HCT116 (cell line): Measurements from ENCODE around the gene FES. TPM values are rescaled to one million over a fixed set of nuclear protein-coding genes. Genes with fewer than 3 reads are reported as not detected.

Experiments used
- ATAC-seq: fragments of 200-7000 bp; cut with Tn5 transposase; 2 replicates; pipeline ENCODE4 v1.9.1; 2020; ENCODE audit warnings: mild to moderate bottlenecking, moderate library complexity
- BruUV-seq: library from RNA; stranded (reverse); fragments of 400-500 nt; replicated peaks from 2 replicates; lab custom pipeline; 2021; lab: Mats Ljungman, UMichigan
- CTCF ChIA-PET: fragments of 300-600 bp; sonication (Branson Sonifier 250); formaldehyde crosslinking; loops from one replicate; lab custom pipeline; 2021; ENCODE audit warnings: antibody characterized with exemption; lab: Charles Lee
- POLR2A ChIA-PET: fragments of 300-600, 350-600 bp; sonication (Branson Sonifier 250); formaldehyde crosslinking; loops from one replicate; lab custom pipeline; 2021; ENCODE audit warnings: antibody characterized with exemption; lab: Charles Lee
- RAD21 ChIA-PET, 2 experiments: fragments of 300-600 bp; sonication (Branson Sonifier 250); formaldehyde crosslinking; loops; one replicate each; lab custom pipeline; 2023; ENCODE audit warnings: low total read pairs in 2 of 2; ENCODE audit not compliant: uncharacterized antibody in 2 of 2, unreplicated experiment in 2 of 2, low non-redundant PET in 1 of 2; lab: Charles Lee
- DNase-seq: peaks from one replicate; pipeline ENCODE4 v3.0.0-alpha.2; 2010; ENCODE audit warnings: low read depth, low spot score
- H2AFZ ChIP-seq: fragments of 200-600 bp; shearing (Covaris generic), sonication (generic); 2 replicates; pipeline ENCODE4 v1.6.1; 2017; ENCODE audit warnings: low read depth, mixed run types, mixed read lengths, antibody characterized with exemption, low read length; ENCODE audit not compliant: poor library complexity, severe bottlenecking
- H3K27ac ChIP-seq: 2 replicates; pipeline ENCODE4 v1.5.1; 2012; ENCODE audit warnings: low read depth, low read length
- H3K27me3 ChIP-seq: fragments of 200-600 bp; sonication (generic); 2 replicates; pipeline ENCODE4 v1.6.1; 2016; ENCODE audit warnings: mixed run types, low read length, mixed read lengths; ENCODE audit not compliant: insufficient read depth
- H3K36me3 ChIP-seq, 2 experiments: fragments of 200-500 bp in 1 of 2; fragments of 200-600 bp in 1 of 2; sonication (Bioruptor generic) in 1 of 2; sonication (generic) in 1 of 2; 2 replicates each; pipeline versions ENCODE4 v1.5.1 to v1.6.1; 2014 to 2016; ENCODE audit warnings: low read length in 2 of 2, inconsistent platforms in 1 of 2, mixed read lengths in 1 of 2, mixed run types in 1 of 2; ENCODE audit not compliant: insufficient read depth in 2 of 2, control insufficient read depth in 1 of 2
- H3K4me1 ChIP-seq, 2 experiments: fragments of 200-600 bp in 1 of 2; sonication (generic) in 1 of 2; 2 replicates each; pipeline versions ENCODE4 v1.5.1 to v1.6.1; 2012 to 2017; ENCODE audit warnings: low read length in 2 of 2, inconsistent platforms in 1 of 2, mild to moderate bottlenecking in 1 of 2, mixed read lengths in 1 of 2, mixed run types in 1 of 2, moderate library complexity in 1 of 2; ENCODE audit not compliant: insufficient read depth in 2 of 2, control insufficient read depth in 1 of 2
- H3K4me2 ChIP-seq: fragments of 200-600 bp; sonication (generic); 2 replicates; pipeline ENCODE4 v1.6.1; 2017; ENCODE audit warnings: mixed run types, low read length, mixed read lengths
- H3K4me3 ChIP-seq, 2 experiments: fragments of 200-600 bp in 1 of 2; sonication (generic) in 1 of 2; replicated peaks in 1 of 2; 2 replicates each; pipeline ENCODE4 v1.5.1; 2011 to 2016; ENCODE audit warnings: low read length in 2 of 2, control low read depth in 1 of 2, low read depth in 1 of 2, mild to moderate bottlenecking in 1 of 2, mixed read lengths in 1 of 2, mixed run types in 1 of 2
- H3K79me2 ChIP-seq: fragments of 200-600 bp; sonication (generic); 2 replicates; pipeline ENCODE4 v1.6.1; 2017; ENCODE audit warnings: mild to moderate bottlenecking, mixed run types, low read length, moderate library complexity, mixed read lengths; ENCODE audit not compliant: insufficient read depth
- H3K9ac ChIP-seq: fragments of 200-600 bp; sonication (generic); 2 replicates; pipeline ENCODE4 v1.6.1; 2016; ENCODE audit warnings: low read length, mixed read lengths
- H3K9me2 ChIP-seq: fragments of 200-600 bp; sonication (generic), shearing (Covaris generic); 2 replicates; pipeline ENCODE4 v1.6.1; 2017; ENCODE audit warnings: mixed run types, mild to moderate bottlenecking, moderate library complexity; ENCODE audit not compliant: insufficient read depth
- H3K9me3 ChIP-seq, 2 experiments: fragments of 200-500 bp in 1 of 2; fragments of 200-600 bp in 1 of 2; sonication (Bioruptor generic) in 1 of 2; sonication (generic) in 1 of 2; 2 replicates each; pipeline ENCODE4 v1.6.1; 2014 to 2017; ENCODE audit warnings: low read length in 2 of 2, mixed read lengths in 2 of 2, inconsistent platforms in 1 of 2, low read depth in 1 of 2, mild to moderate bottlenecking in 1 of 2, mixed run types in 1 of 2, moderate library complexity in 1 of 2; ENCODE audit not compliant: control insufficient read depth in 1 of 2, insufficient read depth in 1 of 2
- H4K20me1 ChIP-seq: fragments of 200-600 bp; sonication (generic), shearing (Covaris generic); 2 replicates; pipeline ENCODE4 v1.6.1; 2017; ENCODE audit warnings: mixed run types, mild to moderate bottlenecking, moderate library complexity; ENCODE audit not compliant: insufficient read depth
- ATF3 ChIP-seq: IDR thresholded peaks from 2 replicates; pipeline ENCODE4 v1.6.1; 2012
- CBX3 ChIP-seq: IDR thresholded peaks from 2 replicates; pipeline ENCODE4 v1.6.1; 2012; ENCODE audit warnings: low read depth
- CEBPB ChIP-seq: IDR thresholded peaks from 2 replicates; pipeline ENCODE4 v1.6.1; 2012; ENCODE audit warnings: low read depth
- ELF1 ChIP-seq: IDR thresholded peaks from 2 replicates; pipeline ENCODE4 v1.6.1; 2012; ENCODE audit warnings: low read depth, borderline replicate concordance
- EZH2phosphoT487 ChIP-seq: fragments of 200-600 bp; IDR thresholded peaks from 2 replicates; pipeline ENCODE4 v1.6.1; 2018; ENCODE audit warnings: antibody characterized with exemption, borderline replicate concordance
- POLR2A ChIP-seq: IDR thresholded peaks from 2 replicates; pipeline ENCODE4 v1.7.0; 2011; ENCODE audit warnings: borderline replicate concordance; ENCODE audit not compliant: insufficient read depth, insufficient read length; ENCODE audit errors: extremely low read depth
- POLR2AphosphoS5 ChIP-seq: IDR thresholded peaks from 2 replicates; pipeline ENCODE4 v1.6.1; 2011; ENCODE audit warnings: mild to moderate bottlenecking, low read depth, low read length, moderate library complexity
- RAD21 ChIP-seq: IDR thresholded peaks from 2 replicates; pipeline ENCODE4 v1.6.1; 2012; ENCODE audit warnings: low read depth, mild to moderate bottlenecking
- SRF ChIP-seq: IDR thresholded peaks from 2 replicates; pipeline ENCODE4 v1.6.1; 2012; ENCODE audit warnings: low read depth
- ZFX ChIP-seq: fragments of 450-650 bp; IDR thresholded peaks from 2 replicates; pipeline ENCODE4 v1.6.1; 2017
- ZNF274 ChIP-seq: fragments of 200-500 bp; sonication (Bioruptor generic); IDR thresholded peaks from 2 replicates; pipeline ENCODE4 v1.6.1; 2014; ENCODE audit warnings: mild to moderate bottlenecking, low read depth, low read length, inconsistent platforms
- intact Hi-C: fragments of 100-400 bp; cut with micrococcal nuclease; formaldehyde crosslinking; loops from 2 replicates; pipeline ENCODE4 v1.10.0; 2022
- total RNA-seq: library from RNA; stranded (reverse); gene quantifications from one replicate; pipeline ENCODE4 v1.2.1, GENCODE V29; 2021; ENCODE audit not compliant: unreplicated experiment
- TF ChIP-seq, protein P1 (sequence below): IDR thresholded peaks from 2 replicates; pipeline ENCODE4 v1.6.1; 2012; ENCODE audit warnings: low read depth
- TF ChIP-seq, protein P2 (sequence below): IDR thresholded peaks from 2 replicates; pipeline ENCODE4 v1.6.1; 2011; ENCODE audit warnings: mild to moderate bottlenecking, low read length, moderate library complexity; ENCODE audit not compliant: insufficient replicate concordance; ENCODE audit errors: extremely low read depth
- TF ChIP-seq, protein P3 (sequence below), 3 experiments: fragments of 200-600 bp in 1 of 3; sonication (generic) in 1 of 3; IDR thresholded peaks in 2 of 3; conservative IDR thresholded peaks in 1 of 3; 2 replicates each; pipeline ENCODE4 v1.5.1; 2012 to 2017; ENCODE audit warnings: low read depth in 2 of 3, low read length in 2 of 3, antibody characterized with exemption in 1 of 3, borderline replicate concordance in 1 of 3, control low read depth in 1 of 3, mild to moderate bottlenecking in 1 of 3, mixed read lengths in 1 of 3, mixed run types in 1 of 3, moderate library complexity in 1 of 3; ENCODE audit not compliant: insufficient read depth in 1 of 3

FES gene
- total RNA-seq, 1 experiment from 2014 or later: 5.3 TPM

DNA sequence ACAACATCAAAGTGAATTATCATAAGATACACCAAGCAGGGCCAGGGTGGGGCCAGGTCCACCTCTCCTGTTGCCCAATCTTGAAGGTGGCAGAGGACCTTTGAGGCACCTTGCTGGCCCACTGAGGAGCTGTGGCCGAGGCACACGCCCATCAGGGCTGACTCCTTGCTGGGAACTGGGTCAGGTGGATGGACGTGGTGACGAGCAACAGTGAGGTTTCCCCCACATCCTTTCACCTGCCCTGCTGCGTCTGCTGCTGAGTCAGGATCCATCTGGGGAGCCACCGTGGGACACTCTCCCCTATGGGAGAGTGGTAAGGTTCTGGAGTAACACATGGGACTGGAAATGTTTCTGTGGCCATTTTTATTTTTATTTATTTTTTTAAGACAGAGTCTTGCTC, 33.2 kb upstream of the FES start:
- H4K20me1 ChIP-seq: no peaks in the 10 kb centered on the region
- TF ChIP-seq RAD21 (no peak), EZH2phosphoT487 (no peak), POLR2AphosphoS5 (no peak), POLR2A (no peak), ELF1 (no peak), CEBPB (no peak), CBX3 (no peak), SRF (no peak), ZFX (no peak), ZNF274 (no peak), ATF3 (no peak)
- TF ChIP-seq, protein P1, sequence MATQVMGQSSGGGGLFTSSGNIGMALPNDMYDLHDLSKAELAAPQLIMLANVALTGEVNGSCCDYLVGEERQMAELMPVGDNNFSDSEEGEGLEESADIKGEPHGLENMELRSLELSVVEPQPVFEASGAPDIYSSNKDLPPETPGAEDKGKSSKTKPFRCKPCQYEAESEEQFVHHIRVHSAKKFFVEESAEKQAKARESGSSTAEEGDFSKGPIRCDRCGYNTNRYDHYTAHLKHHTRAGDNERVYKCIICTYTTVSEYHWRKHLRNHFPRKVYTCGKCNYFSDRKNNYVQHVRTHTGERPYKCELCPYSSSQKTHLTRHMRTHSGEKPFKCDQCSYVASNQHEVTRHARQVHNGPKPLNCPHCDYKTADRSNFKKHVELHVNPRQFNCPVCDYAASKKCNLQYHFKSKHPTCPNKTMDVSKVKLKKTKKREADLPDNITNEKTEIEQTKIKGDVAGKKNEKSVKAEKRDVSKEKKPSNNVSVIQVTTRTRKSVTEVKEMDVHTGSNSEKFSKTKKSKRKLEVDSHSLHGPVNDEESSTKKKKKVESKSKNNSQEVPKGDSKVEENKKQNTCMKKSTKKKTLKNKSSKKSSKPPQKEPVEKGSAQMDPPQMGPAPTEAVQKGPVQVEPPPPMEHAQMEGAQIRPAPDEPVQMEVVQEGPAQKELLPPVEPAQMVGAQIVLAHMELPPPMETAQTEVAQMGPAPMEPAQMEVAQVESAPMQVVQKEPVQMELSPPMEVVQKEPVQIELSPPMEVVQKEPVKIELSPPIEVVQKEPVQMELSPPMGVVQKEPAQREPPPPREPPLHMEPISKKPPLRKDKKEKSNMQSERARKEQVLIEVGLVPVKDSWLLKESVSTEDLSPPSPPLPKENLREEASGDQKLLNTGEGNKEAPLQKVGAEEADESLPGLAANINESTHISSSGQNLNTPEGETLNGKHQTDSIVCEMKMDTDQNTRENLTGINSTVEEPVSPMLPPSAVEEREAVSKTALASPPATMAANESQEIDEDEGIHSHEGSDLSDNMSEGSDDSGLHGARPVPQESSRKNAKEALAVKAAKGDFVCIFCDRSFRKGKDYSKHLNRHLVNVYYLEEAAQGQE: no peak
- TF ChIP-seq, protein P2, sequence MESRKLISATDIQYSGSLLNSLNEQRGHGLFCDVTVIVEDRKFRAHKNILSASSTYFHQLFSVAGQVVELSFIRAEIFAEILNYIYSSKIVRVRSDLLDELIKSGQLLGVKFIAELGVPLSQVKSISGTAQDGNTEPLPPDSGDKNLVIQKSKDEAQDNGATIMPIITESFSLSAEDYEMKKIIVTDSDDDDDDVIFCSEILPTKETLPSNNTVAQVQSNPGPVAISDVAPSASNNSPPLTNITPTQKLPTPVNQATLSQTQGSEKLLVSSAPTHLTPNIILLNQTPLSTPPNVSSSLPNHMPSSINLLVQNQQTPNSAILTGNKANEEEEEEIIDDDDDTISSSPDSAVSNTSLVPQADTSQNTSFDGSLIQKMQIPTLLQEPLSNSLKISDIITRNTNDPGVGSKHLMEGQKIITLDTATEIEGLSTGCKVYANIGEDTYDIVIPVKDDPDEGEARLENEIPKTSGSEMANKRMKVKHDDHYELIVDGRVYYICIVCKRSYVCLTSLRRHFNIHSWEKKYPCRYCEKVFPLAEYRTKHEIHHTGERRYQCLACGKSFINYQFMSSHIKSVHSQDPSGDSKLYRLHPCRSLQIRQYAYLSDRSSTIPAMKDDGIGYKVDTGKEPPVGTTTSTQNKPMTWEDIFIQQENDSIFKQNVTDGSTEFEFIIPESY: no peak
- TF ChIP-seq, protein P3, sequence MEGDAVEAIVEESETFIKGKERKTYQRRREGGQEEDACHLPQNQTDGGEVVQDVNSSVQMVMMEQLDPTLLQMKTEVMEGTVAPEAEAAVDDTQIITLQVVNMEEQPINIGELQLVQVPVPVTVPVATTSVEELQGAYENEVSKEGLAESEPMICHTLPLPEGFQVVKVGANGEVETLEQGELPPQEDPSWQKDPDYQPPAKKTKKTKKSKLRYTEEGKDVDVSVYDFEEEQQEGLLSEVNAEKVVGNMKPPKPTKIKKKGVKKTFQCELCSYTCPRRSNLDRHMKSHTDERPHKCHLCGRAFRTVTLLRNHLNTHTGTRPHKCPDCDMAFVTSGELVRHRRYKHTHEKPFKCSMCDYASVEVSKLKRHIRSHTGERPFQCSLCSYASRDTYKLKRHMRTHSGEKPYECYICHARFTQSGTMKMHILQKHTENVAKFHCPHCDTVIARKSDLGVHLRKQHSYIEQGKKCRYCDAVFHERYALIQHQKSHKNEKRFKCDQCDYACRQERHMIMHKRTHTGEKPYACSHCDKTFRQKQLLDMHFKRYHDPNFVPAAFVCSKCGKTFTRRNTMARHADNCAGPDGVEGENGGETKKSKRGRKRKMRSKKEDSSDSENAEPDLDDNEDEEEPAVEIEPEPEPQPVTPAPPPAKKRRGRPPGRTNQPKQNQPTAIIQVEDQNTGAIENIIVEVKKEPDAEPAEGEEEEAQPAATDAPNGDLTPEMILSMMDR (IDR thresholded peaks at IDR 0.05 in 2 of 3, conservative IDR thresholded peaks at IDR 0.05 in 1 of 3; ENCODE audit: borderline replicate concordance in 1 of 3, insufficient read depth in 1 of 3, low read depth in 2 of 3, low read length in 2 of 3): no peak
- H3K36me3 ChIP-seq: no peaks in the 10 kb centered on the region
- H3K4me2 ChIP-seq: no peak overlapping the region
- intact Hi-C loops: no loop called here
- ChIA-PET RAD21 (no interaction called here), POLR2A (no interaction called here), CTCF (no interaction called here)
- DNase-seq: no peak
- H3K9me2 ChIP-seq: no peaks in the 10 kb centered on the region
- no TSS peak for BruUV-seq
- no peaks in the 10 kb centered on the region for H3K9me3 ChIP-seq
- H3K79me2 ChIP-seq: no peaks in the 10 kb centered on the region
- H3K4me1 ChIP-seq: peaks cover 0 to 6% of the 10 kb centered on the region in 2 experiments; a peak in 1 of 4 replicates
- no peak overlapping the region for H3K9ac ChIP-seq
- no peak overlapping the region for H3K27ac ChIP-seq
- no peak overlapping the region for H2AFZ ChIP-seq
- ATAC-seq: no peak
- H3K4me3 ChIP-seq: no peak overlapping the region
- no peaks in the 10 kb centered on the region for H3K27me3 ChIP-seq
